Omental fat pad (tissue), 4 donors: ENCODE results near the gene ATP11A. TPM values are rescaled to one million over a fixed set of nuclear protein-coding genes. Genes with fewer than 3 reads are reported as not detected.

Source experiments
- ATAC-seq: fragments of 150-250 bp; one replicate; pipeline ENCODE4 v1.9.1; 2016; ENCODE audit warnings: mild to moderate bottlenecking, moderate library complexity; ENCODE audit not compliant: low FRiP score
- DNase-seq: peaks from one replicate; pipeline ENCODE4 v3.0.0-alpha.2; 2019; ENCODE audit warnings: low spot score
- total RNA-seq, 4 donors: library from RNA; depleted of rRNA; stranded (reverse); fragments of >200 nt; gene quantifications; one replicate each; pipeline ENCODE4 v1.1.0, GENCODE V29; 2016
- TF ChIP-seq, protein P1 (sequence below), 3 donors: fragments of 450-650 bp; IDR thresholded peaks; one replicate each; pipeline ENCODE4 v1.5.1; 2016 to 2017; ENCODE audit warnings: antibody characterized with exemption in 3 of 3, mild to moderate bottlenecking in 3 of 3, moderate library complexity in 2 of 3

The ATP11A gene
- total RNA-seq, 4 donors from 2014 or later: 32.8 to 61.4 (median 45.7) TPM

DNA sequence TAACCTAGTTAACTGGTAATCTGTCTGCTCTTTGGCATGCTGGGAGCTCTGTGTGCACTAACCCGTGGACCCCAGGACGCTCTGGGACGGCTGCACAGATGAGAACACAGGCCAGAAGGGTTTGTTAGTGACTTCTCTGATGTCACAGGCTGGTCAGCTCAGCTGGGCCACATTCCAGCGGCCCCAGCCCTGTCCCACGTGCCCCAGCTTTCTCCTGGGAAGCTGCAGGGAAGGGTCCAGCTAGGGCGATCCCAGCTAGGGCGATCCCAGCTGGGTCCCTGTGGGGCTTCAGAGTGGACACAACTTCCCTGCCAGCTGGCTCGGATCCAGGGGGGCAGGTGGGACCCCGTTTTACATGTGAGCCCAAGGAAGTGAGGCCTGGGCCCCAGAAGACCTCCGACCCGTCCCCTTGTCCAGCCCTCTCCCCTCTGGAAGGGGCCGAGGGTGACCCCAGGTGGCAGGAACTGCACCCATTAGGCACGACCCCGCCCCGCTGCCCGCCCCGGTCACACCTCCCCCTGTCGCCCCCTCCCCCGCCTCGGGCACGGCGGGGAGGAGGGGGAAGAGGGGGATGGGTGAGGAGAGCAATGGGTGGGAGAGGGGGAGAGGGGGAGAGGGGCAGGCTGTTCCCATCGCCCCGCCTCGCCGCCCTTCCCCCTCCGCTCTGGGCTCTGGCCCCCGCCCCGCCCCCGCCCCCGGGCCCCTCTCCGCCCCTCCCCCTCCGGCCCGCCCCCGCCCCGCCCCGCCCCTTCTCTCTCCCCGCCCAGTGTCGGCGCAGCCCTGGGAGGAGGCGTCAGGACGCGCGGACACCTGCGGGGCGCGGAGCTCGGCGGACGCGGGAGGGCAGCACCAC is 204.0 kb downstream of the ATP11A start:
- no peak for DNase-seq
- TF ChIP-seq, protein P1, sequence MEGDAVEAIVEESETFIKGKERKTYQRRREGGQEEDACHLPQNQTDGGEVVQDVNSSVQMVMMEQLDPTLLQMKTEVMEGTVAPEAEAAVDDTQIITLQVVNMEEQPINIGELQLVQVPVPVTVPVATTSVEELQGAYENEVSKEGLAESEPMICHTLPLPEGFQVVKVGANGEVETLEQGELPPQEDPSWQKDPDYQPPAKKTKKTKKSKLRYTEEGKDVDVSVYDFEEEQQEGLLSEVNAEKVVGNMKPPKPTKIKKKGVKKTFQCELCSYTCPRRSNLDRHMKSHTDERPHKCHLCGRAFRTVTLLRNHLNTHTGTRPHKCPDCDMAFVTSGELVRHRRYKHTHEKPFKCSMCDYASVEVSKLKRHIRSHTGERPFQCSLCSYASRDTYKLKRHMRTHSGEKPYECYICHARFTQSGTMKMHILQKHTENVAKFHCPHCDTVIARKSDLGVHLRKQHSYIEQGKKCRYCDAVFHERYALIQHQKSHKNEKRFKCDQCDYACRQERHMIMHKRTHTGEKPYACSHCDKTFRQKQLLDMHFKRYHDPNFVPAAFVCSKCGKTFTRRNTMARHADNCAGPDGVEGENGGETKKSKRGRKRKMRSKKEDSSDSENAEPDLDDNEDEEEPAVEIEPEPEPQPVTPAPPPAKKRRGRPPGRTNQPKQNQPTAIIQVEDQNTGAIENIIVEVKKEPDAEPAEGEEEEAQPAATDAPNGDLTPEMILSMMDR (IDR thresholded peaks at IDR 0.05): no peak
- ATAC-seq: no peak

DNA sequence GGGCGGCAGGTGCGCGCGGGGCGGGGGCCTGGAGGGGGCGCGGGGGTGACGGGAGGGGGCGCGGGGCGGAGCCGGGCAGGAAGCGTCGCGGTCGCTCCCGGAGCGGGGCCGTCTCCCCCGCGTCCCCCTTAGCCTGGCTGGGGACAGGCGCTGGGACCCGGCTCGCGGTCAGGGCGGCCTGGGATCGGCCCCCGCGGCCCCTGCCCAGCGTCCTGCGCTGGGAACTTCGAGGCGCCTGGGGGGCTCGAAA is 204.5 kb downstream of the ATP11A start:
- DNase-seq (no peak), ATAC-seq (no peak)
- TF ChIP-seq, protein P1 (IDR thresholded peaks at IDR 0.05): no peak

DNA sequence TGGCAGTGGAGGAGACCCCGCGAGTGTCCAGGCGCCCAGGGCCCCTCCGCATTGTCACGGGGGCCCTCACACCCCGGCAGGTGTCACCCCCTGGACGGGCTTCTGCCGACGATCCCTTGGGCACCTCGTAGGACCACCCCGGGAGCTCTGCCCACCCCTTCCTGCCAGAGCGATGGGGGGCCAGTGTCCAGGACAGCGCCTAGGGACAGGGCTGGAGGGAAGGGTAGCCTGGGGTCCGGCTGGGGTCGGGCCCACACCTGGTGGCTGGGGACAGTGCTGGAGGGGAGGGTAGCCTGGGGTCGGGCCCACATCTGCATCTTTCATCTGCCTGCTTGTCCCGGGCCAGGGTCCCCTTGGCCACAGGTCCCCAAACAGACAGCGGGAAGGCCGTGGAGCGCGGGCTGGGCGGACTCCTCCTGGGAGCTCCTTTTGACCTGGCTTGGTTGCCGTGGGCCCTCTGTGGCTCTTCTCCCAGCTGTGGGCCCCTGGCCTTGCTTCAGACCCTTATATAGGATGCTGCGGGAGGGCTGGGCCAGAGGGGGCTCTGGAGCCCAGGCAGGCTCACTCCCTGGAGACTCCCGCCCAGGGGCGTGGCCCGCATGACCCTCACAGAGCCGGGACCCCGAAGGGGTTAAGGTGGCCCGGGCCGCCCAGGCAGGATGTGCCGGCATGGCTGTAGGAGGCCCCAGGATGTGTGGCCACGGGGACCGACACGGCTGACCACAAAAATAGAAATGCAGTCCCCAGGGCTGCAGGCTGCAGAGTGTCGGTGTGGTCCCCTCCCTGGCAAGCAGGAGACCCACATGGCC is 205.0 kb downstream of the ATP11A start:
- ATAC-seq: no peak
- no peak for DNase-seq
- TF ChIP-seq, protein P1 (IDR thresholded peaks at IDR 0.05): no peak

DNA sequence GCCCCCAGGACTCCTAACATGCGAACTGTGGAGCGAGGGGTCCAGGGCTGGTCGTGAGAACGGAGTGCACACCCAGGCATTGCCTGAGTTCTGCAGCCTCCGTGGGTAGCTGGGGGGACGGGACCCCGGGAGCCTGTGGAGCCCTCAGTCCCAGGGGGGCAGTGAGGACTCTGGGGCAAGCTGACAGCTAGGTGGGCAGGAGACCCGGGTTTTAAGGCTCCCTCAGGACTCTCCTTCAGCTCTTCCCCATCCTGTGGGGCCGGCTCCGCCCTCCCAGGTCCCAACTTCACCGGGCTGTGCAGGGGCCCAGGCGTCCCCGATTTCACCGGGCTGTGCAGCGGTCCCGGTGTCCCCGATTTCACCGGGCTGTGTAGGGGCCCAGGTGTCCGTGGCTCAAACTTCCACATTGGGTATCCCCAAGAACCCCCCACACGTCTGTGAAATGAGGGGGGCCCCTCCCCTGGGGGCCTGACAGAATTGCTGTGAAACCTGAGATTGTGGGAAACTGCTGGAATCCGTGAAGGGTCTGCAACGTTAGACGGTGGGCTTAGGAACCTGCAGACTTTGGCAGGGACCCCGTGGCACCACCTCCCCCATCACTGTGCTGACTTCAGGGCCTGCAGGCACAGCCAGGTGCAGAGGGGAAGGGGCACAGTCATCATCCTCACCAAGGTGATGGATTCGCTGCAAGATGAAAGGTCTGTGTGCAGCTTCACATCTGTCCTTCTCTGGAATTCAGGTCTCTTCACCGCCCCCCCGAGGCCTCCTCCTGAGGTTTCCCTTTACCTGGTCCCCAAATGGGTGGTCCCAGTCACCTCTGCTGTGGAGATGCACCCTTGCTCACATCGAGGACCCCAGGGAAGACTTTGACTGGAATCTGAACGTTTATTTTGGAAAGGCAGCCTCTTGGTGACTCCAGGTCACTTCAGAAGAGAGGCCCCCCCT is 206.0 kb downstream of the ATP11A start:
- TF ChIP-seq, protein P1 (IDR thresholded peaks at IDR 0.05): no peak
- ATAC-seq: no peak
- DNase-seq: no peak

DNA sequence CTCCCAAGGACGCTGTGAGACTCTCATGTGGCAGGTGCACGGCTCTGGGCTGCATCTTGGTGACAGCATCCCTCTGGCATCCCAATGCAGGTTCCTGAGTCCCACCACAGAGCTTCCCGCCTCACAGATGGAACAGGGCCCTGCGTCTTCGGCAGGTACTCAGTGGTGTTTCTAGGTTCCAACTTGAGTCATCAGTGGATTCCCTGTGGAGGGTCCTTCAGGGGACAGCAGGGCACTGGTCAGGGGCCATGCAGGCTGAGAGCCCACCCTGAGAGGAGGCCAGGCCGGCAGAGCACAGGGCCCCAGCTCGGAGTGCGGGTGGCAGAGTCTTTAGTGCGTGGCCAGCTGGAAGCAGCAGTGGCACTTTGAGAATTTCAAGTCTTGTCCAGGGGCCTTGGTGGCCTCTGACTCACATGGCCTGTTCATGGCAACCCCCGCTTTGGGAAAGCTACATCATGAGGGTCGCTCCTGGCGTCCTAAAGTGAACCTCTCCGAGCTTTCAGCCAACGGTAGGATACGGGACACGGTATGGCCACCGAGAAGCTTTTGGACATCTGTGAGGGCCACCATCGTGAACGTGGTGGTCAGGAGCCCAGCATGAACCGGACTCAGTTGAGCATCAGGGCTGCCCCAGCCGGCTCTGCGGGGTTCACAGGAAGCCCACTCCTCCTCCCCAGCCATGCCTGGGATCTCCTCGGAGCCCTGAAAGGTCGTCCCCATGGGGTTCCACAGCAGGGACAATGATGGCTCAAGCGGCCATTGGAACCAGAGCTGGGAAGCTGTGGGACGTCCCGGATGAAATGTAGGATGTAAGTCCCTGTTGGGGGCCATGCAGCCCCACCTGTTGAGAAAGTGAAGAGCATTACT is 207.1 kb downstream of the ATP11A start:
- no peak for ATAC-seq
- DNase-seq: no peak
- TF ChIP-seq, protein P1 (IDR thresholded peaks at IDR 0.05): no peak

DNA sequence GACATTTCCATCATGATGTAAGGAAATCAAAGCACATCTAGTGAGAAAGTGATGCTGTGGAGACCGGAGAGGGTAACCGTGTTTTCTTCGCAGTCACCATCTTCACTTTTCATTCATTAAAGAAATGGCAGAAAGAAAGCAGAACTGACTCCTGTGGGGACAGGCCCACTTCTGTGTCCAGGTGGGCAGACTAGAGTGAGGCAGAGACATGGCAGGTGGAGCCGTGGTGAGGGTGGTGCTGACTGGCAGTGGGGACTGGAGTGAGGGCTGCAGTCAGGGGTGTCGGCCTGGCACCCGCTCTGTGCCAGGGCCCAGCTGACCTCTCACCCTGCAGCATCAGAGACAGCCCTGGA is 207.7 kb downstream of the ATP11A start:
- no peak for DNase-seq
- no peak for ATAC-seq
- TF ChIP-seq, protein P1 (IDR thresholded peaks at IDR 0.05): no peak
